ENCODE data around the gene PPFIBP1.
"Not testable (repeated sequence)": the region's sequence is repeated elsewhere in the genome, so short reads cannot be mapped to it uniquely, and the experiment has no call there.

GRCh38 chr12:27636569-27636968, 112.6 kb downstream of the PPFIBP1 start:
- not testable (repeated sequence) for TF ChIP-seq CTCF, POLR2AphosphoS5, POLR2A (IDR thresholded peaks at IDR 0.05)

Data from upper lobe of left lung (tissue), 4 donors.